Liver (tissue), 9 donors: Measurements from ENCODE around the gene SEMA3G. TPM values are rescaled to one million over a fixed set of nuclear protein-coding genes. Genes with fewer than 3 reads are reported as not detected.

Source experiments
- DNase-seq: peaks from one replicate; pipeline ENCODE4 v3.0.0-alpha.2; 2017; ENCODE audit warnings: low spot score
- H3K27ac ChIP-seq, 2 donors: one replicate each; pipeline ENCODE4 v1.7.0; 2013; ENCODE audit warnings: inconsistent platforms in 2 of 2, low read length in 2 of 2, control low read depth in 1 of 2, low read depth in 1 of 2, mild to moderate bottlenecking in 1 of 2
- H3K27me3 ChIP-seq, 4 donors: one replicate each; pipeline versions ENCODE4 v1.6.1 to v1.7.0; 2013; ENCODE audit warnings: low read length in 3 of 4, inconsistent platforms in 1 of 4, mild to moderate bottlenecking in 1 of 4, moderate library complexity in 1 of 4; ENCODE audit not compliant: control insufficient read depth in 4 of 4, insufficient read depth in 4 of 4
- H3K36me3 ChIP-seq, 4 donors: one replicate each; pipeline versions ENCODE4 v1.6.1 to v1.7.0; 2013; ENCODE audit warnings: low read length in 3 of 4, mild to moderate bottlenecking in 3 of 4, low read depth in 1 of 4, moderate library complexity in 1 of 4; ENCODE audit not compliant: control insufficient read depth in 4 of 4, insufficient read depth in 3 of 4
- H3K4me1 ChIP-seq, 4 donors: one replicate each; pipeline versions ENCODE4 v1.6.1 to v1.7.0; 2013; ENCODE audit warnings: low read length in 3 of 4, mild to moderate bottlenecking in 3 of 4, moderate library complexity in 1 of 4; ENCODE audit not compliant: control insufficient read depth in 4 of 4, insufficient read depth in 4 of 4
- H3K4me3 ChIP-seq, 3 donors: one replicate each; pipeline versions ENCODE4 v1.6.1 to v1.7.0; 2013; ENCODE audit warnings: low read length in 3 of 3, control low read depth in 1 of 3, low read depth in 1 of 3, mild to moderate bottlenecking in 1 of 3
- H3K9ac ChIP-seq, 2 donors: one replicate each; pipeline ENCODE4 v1.7.0; 2013; ENCODE audit warnings: low read length in 2 of 2, mild to moderate bottlenecking in 2 of 2, moderate library complexity in 2 of 2, control low read depth in 1 of 2, low read depth in 1 of 2
- H3K9me3 ChIP-seq, 4 donors: one replicate each; pipeline versions ENCODE4 v1.6.1 to v1.7.0; 2013; ENCODE audit warnings: low read length in 3 of 4; ENCODE audit not compliant: control insufficient read depth in 4 of 4
- EGR1 ChIP-seq, 2 donors: IDR thresholded peaks; 2 replicates each; pipeline ENCODE4 v1.6.1; 2016 to 2018; ENCODE audit warnings: antibody characterized with exemption in 2 of 2, low read depth in 2 of 2
- FOXA1 ChIP-seq: IDR thresholded peaks from 2 replicates; pipeline ENCODE4 v1.6.1; 2016; ENCODE audit warnings: antibody characterized with exemption
- FOXA2 ChIP-seq: IDR thresholded peaks from 2 replicates; pipeline ENCODE4 v1.6.1; 2016; ENCODE audit warnings: antibody characterized with exemption
- GABPA ChIP-seq, 2 donors: IDR thresholded peaks in 1 of 2; conservative IDR thresholded peaks in 1 of 2; 2 replicates each; pipeline ENCODE4 v1.6.1; 2016; ENCODE audit warnings: antibody characterized with exemption in 2 of 2, mild to moderate bottlenecking in 1 of 2, moderate library complexity in 1 of 2
- HNF4A ChIP-seq, 2 donors: conservative IDR thresholded peaks; 2 replicates each; pipeline ENCODE4 v1.6.1; 2016; ENCODE audit warnings: antibody characterized with exemption in 2 of 2, mild to moderate bottlenecking in 2 of 2
- HNF4G ChIP-seq: IDR thresholded peaks from 2 replicates; pipeline ENCODE4 v1.6.1; 2016; ENCODE audit warnings: antibody characterized with exemption
- JUND ChIP-seq, 2 donors: IDR thresholded peaks; 2 replicates each; pipeline ENCODE4 v1.6.1; 2016; ENCODE audit warnings: antibody characterized with exemption in 2 of 2
- NR2F2 ChIP-seq: IDR thresholded peaks from 2 replicates; pipeline ENCODE4 v1.6.1; 2016; ENCODE audit warnings: antibody characterized with exemption
- RAD21 ChIP-seq, 2 donors: IDR thresholded peaks; 2 replicates each; pipeline ENCODE4 v1.6.1; 2016; ENCODE audit warnings: antibody characterized with exemption in 2 of 2, mild to moderate bottlenecking in 2 of 2
- RXRA ChIP-seq, 2 donors: IDR thresholded peaks; 2 replicates each; pipeline ENCODE4 v1.6.1; 2017 to 2018; ENCODE audit warnings: antibody characterized with exemption in 2 of 2, mild to moderate bottlenecking in 1 of 2
- SP1 ChIP-seq: IDR thresholded peaks from 2 replicates; pipeline ENCODE4 v1.6.1; 2018; ENCODE audit warnings: antibody characterized with exemption, mild to moderate bottlenecking
- TAF1 ChIP-seq: conservative IDR thresholded peaks from 2 replicates; pipeline ENCODE4 v1.6.1; 2016; ENCODE audit warnings: antibody characterized with exemption, mild to moderate bottlenecking
- YY1 ChIP-seq: IDR thresholded peaks from 2 replicates; pipeline ENCODE4 v1.6.1; 2016; ENCODE audit warnings: antibody characterized with exemption, mild to moderate bottlenecking
- WGBS: extraction: QIAGEN DNeasy Blood & Tissue Kit; methylation state at CpG from one replicate; pipeline ENCODE4 v1.1.7; 2013; 5-methylcytosine and 5-hydroxymethylcytosine counted together
- polyA plus RNA-seq, 2 donors: library from polyadenylated mRNA; stranded (reverse) in 1 of 2; unstranded in 1 of 2; fragments of 200-250 nt in 1 of 2; fragments of >200 nt in 1 of 2; fragmentation: Nextera tagmentation in 1 of 2; extraction: Ambion mirVana in 1 of 2; gene quantifications; one replicate each; pipeline versions ENCODE4 v1.2.1 to v1.2.3, GENCODE V29; 2013 to 2015
- total RNA-seq, 2 donors: library from RNA; depleted of rRNA; stranded (reverse); fragments of >200 nt; gene quantifications; one replicate each; pipeline ENCODE4 v1.2.3, GENCODE V29; 2014
- TF ChIP-seq, protein P1 (sequence below): IDR thresholded peaks from 2 replicates; pipeline ENCODE4 v1.6.1; 2016; ENCODE audit warnings: antibody characterized with exemption, mild to moderate bottlenecking
- TF ChIP-seq, protein P2 (sequence below): IDR thresholded peaks from 2 replicates; pipeline ENCODE4 v1.6.1; 2016; ENCODE audit warnings: antibody characterized with exemption
- TF ChIP-seq, protein P3 (sequence below): IDR thresholded peaks from 2 replicates; pipeline ENCODE4 v1.6.1; 2016; ENCODE audit warnings: antibody characterized with exemption
- TF ChIP-seq, protein P4 (sequence below): IDR thresholded peaks from 2 replicates; pipeline ENCODE4 v1.6.1; 2016; ENCODE audit warnings: antibody characterized with exemption
- donor health status: healthy.
- donor health status: healthy.
- donor health status: healthy.
- donor health status: healthy.
- donor health status: healthy.

The SEMA3G gene
- total and polyA plus RNA-seq, 4 donors, result 0.47 to 1.2 (median 0.74) TPM

DNA sequence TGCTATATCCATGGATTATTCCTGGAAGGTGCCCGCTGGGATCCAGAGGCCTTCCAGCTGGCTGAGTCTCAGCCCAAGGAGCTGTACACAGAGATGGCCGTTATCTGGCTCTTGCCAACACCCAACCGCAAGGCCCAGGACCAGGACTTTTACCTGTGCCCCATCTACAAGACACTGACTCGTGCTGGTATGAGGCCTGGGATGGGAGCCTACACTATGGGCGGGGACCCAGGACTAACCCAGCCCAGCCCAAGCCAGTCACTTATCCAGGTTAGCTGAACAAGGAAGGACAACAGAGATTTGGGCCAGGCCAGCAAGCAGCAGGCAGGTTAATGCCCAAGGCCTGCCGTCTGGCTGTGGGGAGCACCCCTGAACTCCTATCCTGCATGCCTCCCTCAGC is 45.3 kb downstream of the SEMA3G start:
- Histone ChIP-seq H3K4me1 (no peaks in the 10 kb centered on the region), H3K36me3 (peaks cover 4 to 76% (median 40%) of the 10 kb centered on the region in 4 donors), H3K9ac (no peak overlapping the region), H3K4me3 (no peak overlapping the region), H3K27ac (no peak overlapping the region), H3K27me3 (no peaks in the 10 kb centered on the region), H3K9me3 (no peaks in the 10 kb centered on the region)
- no peak for DNase-seq
- no peak for TF ChIP-seq YY1
- TF ChIP-seq RAD21 (IDR thresholded peaks at IDR 0.05), result no peak
- TF ChIP-seq, protein P1, sequence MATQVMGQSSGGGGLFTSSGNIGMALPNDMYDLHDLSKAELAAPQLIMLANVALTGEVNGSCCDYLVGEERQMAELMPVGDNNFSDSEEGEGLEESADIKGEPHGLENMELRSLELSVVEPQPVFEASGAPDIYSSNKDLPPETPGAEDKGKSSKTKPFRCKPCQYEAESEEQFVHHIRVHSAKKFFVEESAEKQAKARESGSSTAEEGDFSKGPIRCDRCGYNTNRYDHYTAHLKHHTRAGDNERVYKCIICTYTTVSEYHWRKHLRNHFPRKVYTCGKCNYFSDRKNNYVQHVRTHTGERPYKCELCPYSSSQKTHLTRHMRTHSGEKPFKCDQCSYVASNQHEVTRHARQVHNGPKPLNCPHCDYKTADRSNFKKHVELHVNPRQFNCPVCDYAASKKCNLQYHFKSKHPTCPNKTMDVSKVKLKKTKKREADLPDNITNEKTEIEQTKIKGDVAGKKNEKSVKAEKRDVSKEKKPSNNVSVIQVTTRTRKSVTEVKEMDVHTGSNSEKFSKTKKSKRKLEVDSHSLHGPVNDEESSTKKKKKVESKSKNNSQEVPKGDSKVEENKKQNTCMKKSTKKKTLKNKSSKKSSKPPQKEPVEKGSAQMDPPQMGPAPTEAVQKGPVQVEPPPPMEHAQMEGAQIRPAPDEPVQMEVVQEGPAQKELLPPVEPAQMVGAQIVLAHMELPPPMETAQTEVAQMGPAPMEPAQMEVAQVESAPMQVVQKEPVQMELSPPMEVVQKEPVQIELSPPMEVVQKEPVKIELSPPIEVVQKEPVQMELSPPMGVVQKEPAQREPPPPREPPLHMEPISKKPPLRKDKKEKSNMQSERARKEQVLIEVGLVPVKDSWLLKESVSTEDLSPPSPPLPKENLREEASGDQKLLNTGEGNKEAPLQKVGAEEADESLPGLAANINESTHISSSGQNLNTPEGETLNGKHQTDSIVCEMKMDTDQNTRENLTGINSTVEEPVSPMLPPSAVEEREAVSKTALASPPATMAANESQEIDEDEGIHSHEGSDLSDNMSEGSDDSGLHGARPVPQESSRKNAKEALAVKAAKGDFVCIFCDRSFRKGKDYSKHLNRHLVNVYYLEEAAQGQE, result no peak
- no peak for TF ChIP-seq FOXA1
- TF ChIP-seq, protein P2, sequence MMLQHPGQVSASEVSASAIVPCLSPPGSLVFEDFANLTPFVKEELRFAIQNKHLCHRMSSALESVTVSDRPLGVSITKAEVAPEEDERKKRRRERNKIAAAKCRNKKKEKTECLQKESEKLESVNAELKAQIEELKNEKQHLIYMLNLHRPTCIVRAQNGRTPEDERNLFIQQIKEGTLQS, result no peak
- TF ChIP-seq NR2F2, result no peak
- no peak for TF ChIP-seq EGR1 (IDR thresholded peaks at IDR 0.05; ENCODE audit: low read depth in 2 of 2)
- TF ChIP-seq, protein P3, sequence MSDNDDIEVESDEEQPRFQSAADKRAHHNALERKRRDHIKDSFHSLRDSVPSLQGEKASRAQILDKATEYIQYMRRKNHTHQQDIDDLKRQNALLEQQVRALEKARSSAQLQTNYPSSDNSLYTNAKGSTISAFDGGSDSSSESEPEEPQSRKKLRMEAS, result no peak
- no peak for TF ChIP-seq GABPA (IDR thresholded peaks at IDR 0.05 in 1 of 2, conservative IDR thresholded peaks at IDR 0.05 in 1 of 2)
- TF ChIP-seq RXRA (IDR thresholded peaks at IDR 0.05), result no peak
- TF ChIP-seq, protein P4, sequence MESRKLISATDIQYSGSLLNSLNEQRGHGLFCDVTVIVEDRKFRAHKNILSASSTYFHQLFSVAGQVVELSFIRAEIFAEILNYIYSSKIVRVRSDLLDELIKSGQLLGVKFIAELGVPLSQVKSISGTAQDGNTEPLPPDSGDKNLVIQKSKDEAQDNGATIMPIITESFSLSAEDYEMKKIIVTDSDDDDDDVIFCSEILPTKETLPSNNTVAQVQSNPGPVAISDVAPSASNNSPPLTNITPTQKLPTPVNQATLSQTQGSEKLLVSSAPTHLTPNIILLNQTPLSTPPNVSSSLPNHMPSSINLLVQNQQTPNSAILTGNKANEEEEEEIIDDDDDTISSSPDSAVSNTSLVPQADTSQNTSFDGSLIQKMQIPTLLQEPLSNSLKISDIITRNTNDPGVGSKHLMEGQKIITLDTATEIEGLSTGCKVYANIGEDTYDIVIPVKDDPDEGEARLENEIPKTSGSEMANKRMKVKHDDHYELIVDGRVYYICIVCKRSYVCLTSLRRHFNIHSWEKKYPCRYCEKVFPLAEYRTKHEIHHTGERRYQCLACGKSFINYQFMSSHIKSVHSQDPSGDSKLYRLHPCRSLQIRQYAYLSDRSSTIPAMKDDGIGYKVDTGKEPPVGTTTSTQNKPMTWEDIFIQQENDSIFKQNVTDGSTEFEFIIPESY, result no peak
- WGBS, result 95% methylated on average over 6 of the region's 6 CpGs

DNA sequence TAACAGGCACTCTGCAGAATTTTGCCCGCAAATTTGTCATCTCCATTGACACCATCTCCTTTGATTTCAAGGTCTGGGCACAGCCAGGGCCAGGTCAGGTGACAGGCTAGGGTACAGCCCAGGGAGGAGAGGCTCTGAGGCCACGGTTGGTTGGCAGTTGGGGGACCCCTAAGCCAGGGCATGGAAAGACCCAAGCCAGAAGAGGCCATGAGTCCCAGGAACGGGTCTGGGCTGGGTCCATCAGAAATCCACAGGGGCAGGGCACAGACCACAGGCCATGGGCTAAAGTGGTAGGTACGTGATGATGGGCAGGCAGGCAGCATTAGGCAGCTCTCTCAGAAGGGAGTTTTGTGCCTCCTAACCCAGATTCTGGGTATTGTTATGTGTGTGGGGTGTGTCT is 45.8 kb downstream of the SEMA3G start:
- WGBS, result 99% methylated on average over 4 of the region's 4 CpGs
- no peak for DNase-seq
- Histone ChIP-seq H3K4me3 (no peak overlapping the region), H3K27ac (no peak overlapping the region), H3K9ac (no peak overlapping the region), H3K4me1 (no peaks in the 10 kb centered on the region), H3K9me3 (no peaks in the 10 kb centered on the region), H3K36me3 (peaks cover 7 to 76% (median 38%) of the 10 kb centered on the region in 4 donors), H3K27me3 (no peaks in the 10 kb centered on the region)
- no peak for TF ChIP-seq RAD21 (IDR thresholded peaks at IDR 0.05)
- TF ChIP-seq HNF4A (conservative IDR thresholded peaks at IDR 0.05), result no peak
- TF ChIP-seq, protein P4, result no peak
- TF ChIP-seq TAF1, result no peak
- no peak for TF ChIP-seq JUND (IDR thresholded peaks at IDR 0.05)
- TF ChIP-seq HNF4G, result no peak
- TF ChIP-seq, protein P3, result no peak
- no peak for TF ChIP-seq YY1
- TF ChIP-seq NR2F2, result no peak
- TF ChIP-seq, protein P1, result no peak
- no peak for TF ChIP-seq GABPA (IDR thresholded peaks at IDR 0.05 in 1 of 2, conservative IDR thresholded peaks at IDR 0.05 in 1 of 2)
- TF ChIP-seq FOXA1, result no peak
- TF ChIP-seq EGR1 (IDR thresholded peaks at IDR 0.05; ENCODE audit: low read depth in 2 of 2), result no peak
- no peak for TF ChIP-seq FOXA2
- no peak for TF ChIP-seq RXRA (IDR thresholded peaks at IDR 0.05)
- TF ChIP-seq SP1, result no peak
- TF ChIP-seq, protein P2, result no peak
